Bone marrow (tissue), 2 donors: ENCODE results near the gene CYP1B1.

Source experiments
- DNase-seq, 2 donors: peaks; one replicate each; lab custom pipeline; 2025; lab: John Stamatoyannopoulos, UW

CYP1B1 gene

GRCh38 chr2:38074764-38075506, 1.0 kb downstream of the CYP1B1 start:
- DNase-seq = peak in 1 of 2 donors; percentile 41

GRCh38 chr2:38074058-38074763, 1.7 kb downstream of the CYP1B1 start:
- DNase-seq = no peak

GRCh38 chr2:38073211-38074057, 2.5 kb downstream of the CYP1B1 start:
- no peak for DNase-seq

- DNase-seq = no peak
Measured at GRCh38 chr2:38070438-38070837, 5.5 kb downstream of the CYP1B1 start.

- DNase-seq = no peak
Measured at GRCh38 chr2:38068234-38068633, 7.7 kb downstream of the CYP1B1 start.

- DNase-seq = no peak
Measured at GRCh38 chr2:38066421-38067115, 9.4 kb downstream of the CYP1B1 start.

GRCh38 chr2:38065502-38066135, 10.3 kb downstream of the CYP1B1 start:
- DNase-seq = no peak

GRCh38 chr2:38064801-38065501, 11.0 kb downstream of the CYP1B1 start:
- no peak for DNase-seq

GRCh38 chr2:38060236-38061018, 15.5 kb downstream of the CYP1B1 start:
- no peak for DNase-seq

- DNase-seq = no peak
Measured at GRCh38 chr2:38057651-38058410, 18.1 kb downstream of the CYP1B1 start.

- DNase-seq = no peak
Measured at GRCh38 chr2:38056216-38056615, 19.7 kb downstream of the CYP1B1 start.

- no peak for DNase-seq
Measured at GRCh38 chr2:38045811-38046210, 30.1 kb downstream of the CYP1B1 start.

- DNase-seq = no peak
Measured at GRCh38 chr2:38039121-38039910, 36.6 kb downstream of the CYP1B1 start.

- no peak for DNase-seq
Measured at GRCh38 chr2:38038682-38039081, 37.3 kb downstream of the CYP1B1 start.

GRCh38 chr2:38037757-38038621, 38.0 kb downstream of the CYP1B1 start:
- no peak for DNase-seq

- DNase-seq = no peak
Measured at GRCh38 chr2:38037325-38037724, 38.6 kb downstream of the CYP1B1 start.

GRCh38 chr2:38035968-38036367, 40.0 kb downstream of the CYP1B1 start:
- no peak for DNase-seq

GRCh38 chr2:38033646-38034045, 42.3 kb downstream of the CYP1B1 start:
- no peak for DNase-seq
